GM12874 (cell line): ENCODE measurements around the gene LGALS12.

Experiments
- CTCF ChIP-seq: IDR thresholded peaks from 2 replicates; pipeline ENCODE4 v1.5.1; 2011; ENCODE audit warnings: low read depth, mild to moderate bottlenecking, control low read depth, low read length, moderate library complexity; ENCODE audit not compliant: insufficient read depth

The LGALS12 gene

GRCh38 chr11:63492441-63492840 is 13.4 kb upstream of the LGALS12 start:
- no peak for TF ChIP-seq CTCF

GRCh38 chr11:63493127-63493526 is 12.8 kb upstream of the LGALS12 start:
- TF ChIP-seq CTCF, result no peak

- TF ChIP-seq CTCF, result no peak
Measured at GRCh38 chr11:63494975-63495374, 10.9 kb upstream of the LGALS12 start.

GRCh38 chr11:63499874-63500273 is 6.0 kb upstream of the LGALS12 start:
- no peak for TF ChIP-seq CTCF

- no peak for TF ChIP-seq CTCF
Measured at GRCh38 chr11:63501236-63501635, 4.6 kb upstream of the LGALS12 start.

GRCh38 chr11:63502252-63502820 is 3.5 kb upstream of the LGALS12 start:
- TF ChIP-seq CTCF, result no peak

GRCh38 chr11:63503492-63503891 is 2.4 kb upstream of the LGALS12 start:
- TF ChIP-seq CTCF, result no peak
